Measurements from ENCODE around the gene ANGPT4.

Gene ANGPT4

GRCh38 chr20:844473-845225, 71.5 kb downstream of the ANGPT4 start:
- Histone ChIP-seq H3K9me3 (ENCODE audit: low read depth, low read length) (no peaks in the 10 kb centered on the region), H3K27ac (no peak overlapping the region), H3K36me3 (ENCODE audit: insufficient read depth, low read length) (no peaks in the 10 kb centered on the region), H3K9ac (ENCODE audit: insufficient read length) (no peak overlapping the region), H3K4me3 (peak overlapping the region; percentile 67)
- TF ChIP-seq EZH2 (IDR thresholded peaks at IDR 0.05) (no peak), POLR2AphosphoS5 (IDR thresholded peaks at IDR 0.05; ENCODE audit: borderline replicate concordance, low read depth, low read length) (no peak), FOXP2 (optimal IDR thresholded peaks at IDR 0.05; ENCODE audit: control extremely low read depth, extremely low read length, insufficient read depth) (no peak)
- DNase-seq (ENCODE audit: low read depth, low spot score) = peak; percentile 37

- Histone ChIP-seq H3K36me3 (ENCODE audit: insufficient read depth, low read length) (no peaks in the 10 kb centered on the region), H3K4me3 (no peak overlapping the region), H3K9ac (ENCODE audit: insufficient read length) (no peak overlapping the region), H3K27ac (no peak overlapping the region), H3K9me3 (ENCODE audit: low read depth, low read length) (no peaks in the 10 kb centered on the region)
- DNase-seq (ENCODE audit: low read depth, low spot score) = no peak
- no peak for TF ChIP-seq EZH2 (IDR thresholded peaks at IDR 0.05)
- TF ChIP-seq FOXP2 (optimal IDR thresholded peaks at IDR 0.05; ENCODE audit: control extremely low read depth, extremely low read length, insufficient read depth) = no peak
- TF ChIP-seq POLR2AphosphoS5 (IDR thresholded peaks at IDR 0.05; ENCODE audit: borderline replicate concordance, low read depth, low read length) = no peak
Measured at GRCh38 chr20:843912-844311, 72.2 kb downstream of the ANGPT4 start.

- Histone ChIP-seq H3K9ac (ENCODE audit: insufficient read length) (no peak overlapping the region), H3K36me3 (ENCODE audit: insufficient read depth, low read length) (no peaks in the 10 kb centered on the region), H3K27ac (no peak overlapping the region), H3K9me3 (ENCODE audit: low read depth, low read length) (no peaks in the 10 kb centered on the region), H3K4me3 (no peak overlapping the region)
- TF ChIP-seq EZH2 (IDR thresholded peaks at IDR 0.05) (no peak), FOXP2 (optimal IDR thresholded peaks at IDR 0.05; ENCODE audit: control extremely low read depth, extremely low read length, insufficient read depth) (no peak), POLR2AphosphoS5 (IDR thresholded peaks at IDR 0.05; ENCODE audit: borderline replicate concordance, low read depth, low read length) (no peak)
- DNase-seq (ENCODE audit: low read depth, low spot score) = no peak
Measured at GRCh38 chr20:842547-842940, 73.6 kb downstream of the ANGPT4 start.

- no peak overlapping the region for H3K9ac ChIP-seq (ENCODE audit: insufficient read length)
- TF ChIP-seq POLR2AphosphoS5 (IDR thresholded peaks at IDR 0.05; ENCODE audit: borderline replicate concordance, low read depth, low read length) (no peak), FOXP2 (optimal IDR thresholded peaks at IDR 0.05; ENCODE audit: control extremely low read depth, extremely low read length, insufficient read depth) (no peak), EZH2 (IDR thresholded peaks at IDR 0.05) (no peak)
- no peak overlapping the region for H3K4me3 ChIP-seq
- no peak overlapping the region for H3K27ac ChIP-seq
- H3K36me3 ChIP-seq (ENCODE audit: insufficient read depth, low read length) = no peaks in the 10 kb centered on the region
- H3K9me3 ChIP-seq (ENCODE audit: low read depth, low read length) = no peaks in the 10 kb centered on the region
- DNase-seq (ENCODE audit: low read depth, low spot score) = no peak
Measured at GRCh38 chr20:841568-842546, 74.3 kb downstream of the ANGPT4 start.

- no peak overlapping the region for H3K4me3 ChIP-seq
- no peak overlapping the region for H3K27ac ChIP-seq
- DNase-seq (ENCODE audit: low read depth, low spot score) = no peak
- H3K9ac ChIP-seq (ENCODE audit: insufficient read length) = no peak overlapping the region
- TF ChIP-seq EZH2 (IDR thresholded peaks at IDR 0.05) (no peak), FOXP2 (optimal IDR thresholded peaks at IDR 0.05; ENCODE audit: control extremely low read depth, extremely low read length, insufficient read depth) (no peak), POLR2AphosphoS5 (IDR thresholded peaks at IDR 0.05; ENCODE audit: borderline replicate concordance, low read depth, low read length) (no peak)
- H3K9me3 ChIP-seq (ENCODE audit: low read depth, low read length) = no peaks in the 10 kb centered on the region
- H3K36me3 ChIP-seq (ENCODE audit: insufficient read depth, low read length) = no peaks in the 10 kb centered on the region
Measured at GRCh38 chr20:840858-841567, 75.1 kb downstream of the ANGPT4 start.

- DNase-seq (ENCODE audit: low read depth, low spot score) = no peak
Measured at GRCh38 chr20:840503-840857, 75.7 kb downstream of the ANGPT4 start.

GRCh38 chr20:839626-840025, 76.5 kb downstream of the ANGPT4 start:
- TF ChIP-seq POLR2AphosphoS5 (IDR thresholded peaks at IDR 0.05; ENCODE audit: borderline replicate concordance, low read depth, low read length) (no peak), FOXP2 (optimal IDR thresholded peaks at IDR 0.05; ENCODE audit: control extremely low read depth, extremely low read length, insufficient read depth) (no peak), EZH2 (IDR thresholded peaks at IDR 0.05) (no peak)
- Histone ChIP-seq H3K36me3 (ENCODE audit: insufficient read depth, low read length) (no peaks in the 10 kb centered on the region), H3K9me3 (ENCODE audit: low read depth, low read length) (no peaks in the 10 kb centered on the region), H3K9ac (ENCODE audit: insufficient read length) (no peak overlapping the region), H3K27ac (no peak overlapping the region), H3K4me3 (no peak overlapping the region)
- DNase-seq (ENCODE audit: low read depth, low spot score) = no peak

More at GRCh38 chr20:840503-840857, 75.7 kb downstream of the ANGPT4 start:
- no peaks in the 10 kb centered on the region for H3K9me3 ChIP-seq (ENCODE audit: low read depth, low read length)
- TF ChIP-seq FOXP2 (optimal IDR thresholded peaks at IDR 0.05; ENCODE audit: control extremely low read depth, extremely low read length, insufficient read depth) (no peak), POLR2AphosphoS5 (IDR thresholded peaks at IDR 0.05; ENCODE audit: borderline replicate concordance, low read depth, low read length) (no peak), EZH2 (IDR thresholded peaks at IDR 0.05) (no peak)
- no peaks in the 10 kb centered on the region for H3K36me3 ChIP-seq (ENCODE audit: insufficient read depth, low read length)
- no peak overlapping the region for H3K9ac ChIP-seq (ENCODE audit: insufficient read length)
- no peak overlapping the region for H3K4me3 ChIP-seq
- H3K27ac ChIP-seq = no peak overlapping the region

- TF ChIP-seq POLR2AphosphoS5 (IDR thresholded peaks at IDR 0.05; ENCODE audit: borderline replicate concordance, low read depth, low read length) = no peak
- TF ChIP-seq FOXP2 (optimal IDR thresholded peaks at IDR 0.05; ENCODE audit: control extremely low read depth, extremely low read length, insufficient read depth) = no peak
- no peak for TF ChIP-seq EZH2 (IDR thresholded peaks at IDR 0.05)
- no peak overlapping the region for H3K27ac ChIP-seq
- H3K9me3 ChIP-seq (ENCODE audit: low read depth, low read length) = no peaks in the 10 kb centered on the region
- DNase-seq (ENCODE audit: low read depth, low spot score) = no peak
- no peaks in the 10 kb centered on the region for H3K36me3 ChIP-seq (ENCODE audit: insufficient read depth, low read length)
- no peak overlapping the region for H3K4me3 ChIP-seq
- no peak overlapping the region for H3K9ac ChIP-seq (ENCODE audit: insufficient read length)
Measured at GRCh38 chr20:839015-839414, 77.1 kb downstream of the ANGPT4 start.

All from SK-N-MC (cell line).